HG02763 (cell line): ENCODE measurements around the gene CPLX1.
"Not testable (repeated sequence)": the region's sequence is repeated elsewhere in the genome, so short reads cannot be mapped to it uniquely, and the experiment has no call there.

ENCODE experiments used
- ATAC-seq: cut with Tn5 transposase; IDR thresholded peaks from one replicate; pipeline ENCODE4 v1.9.1; 2021; ENCODE audit warnings: mild to moderate bottlenecking, moderate library complexity; ENCODE audit not compliant: unreplicated experiment

The CPLX1 gene

GRCh38 chr4:821631-822030 lies 4.3 kb downstream of the CPLX1 start:
- ATAC-seq = no peak

- no peak for ATAC-seq
Measured at GRCh38 chr4:821181-821591, 4.7 kb downstream of the CPLX1 start.

GRCh38 chr4:820230-821172 lies 5.4 kb downstream of the CPLX1 start:
- no peak for ATAC-seq

- ATAC-seq = no peak
Measured at GRCh38 chr4:819401-820229, 6.3 kb downstream of the CPLX1 start.

GRCh38 chr4:818106-818921 lies 7.6 kb downstream of the CPLX1 start:
- no peak for ATAC-seq

GRCh38 chr4:815464-816146 lies 10.3 kb downstream of the CPLX1 start:
- ATAC-seq = no peak

GRCh38 chr4:814312-814850 lies 11.5 kb downstream of the CPLX1 start:
- no peak for ATAC-seq

- no peak for ATAC-seq
Measured at GRCh38 chr4:813900-814299, 12.0 kb downstream of the CPLX1 start.

GRCh38 chr4:808860-809570 lies 16.9 kb downstream of the CPLX1 start:
- no peak for ATAC-seq

GRCh38 chr4:807792-808191 lies 18.1 kb downstream of the CPLX1 start:
- ATAC-seq = no peak

- not testable (repeated sequence) for ATAC-seq
Measured at GRCh38 chr4:806979-807378, 18.9 kb downstream of the CPLX1 start.

- no peak for ATAC-seq
Measured at GRCh38 chr4:804804-805203, 21.1 kb downstream of the CPLX1 start.

GRCh38 chr4:803884-804283 lies 22.0 kb downstream of the CPLX1 start:
- no peak for ATAC-seq

GRCh38 chr4:801436-802124 lies 24.3 kb downstream of the CPLX1 start:
- ATAC-seq = no peak

GRCh38 chr4:797066-797465 lies 28.9 kb downstream of the CPLX1 start:
- no peak for ATAC-seq

- no peak for ATAC-seq
Measured at GRCh38 chr4:796206-796605, 29.7 kb downstream of the CPLX1 start.

GRCh38 chr4:795726-796119 lies 30.2 kb downstream of the CPLX1 start:
- no peak for ATAC-seq

GRCh38 chr4:794900-795725 lies 30.8 kb downstream of the CPLX1 start:
- no peak for ATAC-seq
